ENCODE results near the gene ATXN7L1.

GRCh38 chr7:105877736-105878135 lies 1.3 kb upstream of the ATXN7L1 start:
- no peak for TF ChIP-seq POLR2AphosphoS5 (IDR thresholded peaks at IDR 0.05; ENCODE audit: low read depth, low read length)
- TF ChIP-seq POLR2A (IDR thresholded peaks at IDR 0.05; ENCODE audit: low read depth, low read length): no peak
- TF ChIP-seq TAF1 (IDR thresholded peaks at IDR 0.05; ENCODE audit: borderline replicate concordance, low read depth, low read length): no peak
